Ovary (tissue), 9 donors: Measurements from ENCODE around the gene SPAG7. TPM values are rescaled to one million over a fixed set of nuclear protein-coding genes. Genes with fewer than 3 reads are reported as not detected.

ENCODE experiments used
- DNase-seq, 5 donors: peaks; one replicate each; pipeline ENCODE4 v3.0.0-alpha.2; 2019 to 2020
- H3K27ac ChIP-seq, 2 donors: fragments of 200-600 bp; one replicate each; pipeline versions ENCODE4 v1.5.1 to v1.8.0; 2019 to 2022
- H3K27me3 ChIP-seq: fragments of 200-600 bp; one replicate; pipeline ENCODE4 v1.8.0; 2022
- H3K36me3 ChIP-seq: fragments of 200-600 bp; sonication (generic); one replicate; pipeline ENCODE4 v1.5.1; 2019
- H3K4me1 ChIP-seq: one replicate; pipeline ENCODE4 v1.8.1; 2013; ENCODE audit warnings: mild to moderate bottlenecking, moderate library complexity; ENCODE audit not compliant: insufficient read depth
- H3K4me3 ChIP-seq: fragments of 200-600 bp; sonication (generic); one replicate; pipeline ENCODE4 v1.5.1; 2017
- H3K9me3 ChIP-seq, 2 donors: fragments of 200-600 bp in 1 of 2; sonication (generic) in 1 of 2; one replicate each; pipeline versions ENCODE4 v1.5.1 to v1.8.1; 2013 to 2019; ENCODE audit warnings: mild to moderate bottlenecking in 1 of 2, moderate library complexity in 1 of 2
- CTCF ChIP-seq, 3 donors: fragments of 450-650 bp in 2 of 3; fragments of 200-600 bp in 1 of 3; IDR thresholded peaks; one replicate each; pipeline versions ENCODE4 v1.5.1 to v1.8.0; 2016 to 2022; ENCODE audit warnings: antibody characterized with exemption in 3 of 3, mild to moderate bottlenecking in 1 of 3
- EP300 ChIP-seq: sonication (generic); formaldehyde crosslinking; IDR thresholded peaks from one replicate; pipeline ENCODE4 v1.6.1; 2017; ENCODE audit warnings: antibody characterized with exemption
- POLR2A ChIP-seq: fragments of 450-650 bp; IDR thresholded peaks from one replicate; pipeline ENCODE4 v1.6.1; 2017; ENCODE audit warnings: antibody characterized with exemption, mild to moderate bottlenecking, moderate library complexity
- WGBS, 3 donors: extraction: QIAGEN DNeasy Blood & Tissue Kit in 1 of 3; methylation state at CpG; one replicate each; pipeline versions ENCODE4 v1.1.5 to v1.1.7; 2013 to 2017; 5-methylcytosine and 5-hydroxymethylcytosine counted together
- intact Hi-C, 4 donors: fragments of 100-400 bp; cut with DNase I; formaldehyde crosslinking; loops; one replicate each; pipeline versions ENCODE4 v1.11.0 to v1.15.1; 2022 to 2023
- polyA plus RNA-seq, 2 donors: library from polyadenylated mRNA; stranded (reverse); fragments of 200-250 nt in 1 of 2; fragments of 350-450 nt in 1 of 2; fragmentation: Illumina TruSeq in 1 of 2; extraction: RNeasy Lipid Tissue Mini Kit (QIAGEN cat#74804) in 1 of 2; gene quantifications; one replicate each; pipeline ENCODE4 v1.2.3, GENCODE V29; 2013 to 2014
- total RNA-seq, 7 donors: library from RNA; depleted of rRNA in 2 of 7; stranded (reverse); fragments of >200 nt in 2 of 7; fragmentation: NEBNext Ultra II Directional in 3 of 7; extraction: Animal tissue kit (Norgen Biotek cat#: 25700) in 3 of 7; gene quantifications; one replicate each; pipeline versions ENCODE4 v1.1.0 to v1.2.4, GENCODE V29; 2016 to 2023
- donor health status: DM: no; HTN: no; CAD: no; lungs with moderate emphysema.
- donor health status: DM: no; HTN: no; CAD: no.
- donor health status: Bipolar disorder and iron deficiency.
- donor health status: DM: yes; HTN: yes; CAD: no.
- donor health status: DM: no; HTN: no; CAD: no.
- donor health status: DM: yes; HTN: yes; CAD: no.

The SPAG7 gene
- total and polyA plus RNA-seq, 9 donors = 30.4 to 60.6 (median 38.6) TPM

GRCh38 chr17:4937553-4937952 is 30.1 kb downstream of the SPAG7 start:
- H3K27ac ChIP-seq = no peak overlapping the region

GRCh38 chr17:4936436-4936835 is 31.2 kb downstream of the SPAG7 start:
- WGBS, 3 donors = 78 to 84% (median 80%) methylated on average over 3 of the region's 3 CpGs
- no peaks in the 10 kb centered on the region for H3K27me3 ChIP-seq
- no peaks in the 10 kb centered on the region for H3K9me3 ChIP-seq
- H3K36me3 ChIP-seq = no peaks in the 10 kb centered on the region
- no peak for DNase-seq
- no peak overlapping the region for H3K4me3 ChIP-seq
- intact Hi-C loops = no loop called here
- H3K4me1 ChIP-seq = peaks cover 14% of the 10 kb centered on the region
- TF ChIP-seq EP300 (no peak), POLR2A (no peak), CTCF (IDR thresholded peaks at IDR 0.05) (no peak)
- no peak overlapping the region for H3K27ac ChIP-seq

More at GRCh38 chr17:4937553-4937952, 30.1 kb downstream of the SPAG7 start:
- H3K36me3 ChIP-seq = no peaks in the 10 kb centered on the region
- peak in 1 of 5 donors; percentile 16 for DNase-seq
- H3K4me1 ChIP-seq = peaks cover 14% of the 10 kb centered on the region
- no peaks in the 10 kb centered on the region for H3K9me3 ChIP-seq
- no peak overlapping the region for H3K4me3 ChIP-seq
- no peaks in the 10 kb centered on the region for H3K27me3 ChIP-seq
- TF ChIP-seq CTCF (IDR thresholded peaks at IDR 0.05) (no peak), POLR2A (no peak), EP300 (no peak)
- 89 to 92% (median 91%) methylated on average over 16 of the region's 16 CpGs for WGBS, 3 donors
- intact Hi-C loops = no loop called here

GRCh38 chr17:4935650-4936049 is 32.0 kb downstream of the SPAG7 start:
- Histone ChIP-seq H3K27me3 (no peaks in the 10 kb centered on the region), H3K4me1 (peaks cover 9% of the 10 kb centered on the region), H3K27ac (no peak overlapping the region), H3K4me3 (no peak overlapping the region), H3K36me3 (no peaks in the 10 kb centered on the region), H3K9me3 (no peaks in the 10 kb centered on the region)
- intact Hi-C loops = no loop called here
- no peak for TF ChIP-seq EP300
- no peak for TF ChIP-seq POLR2A
- no peak for TF ChIP-seq CTCF (IDR thresholded peaks at IDR 0.05)
- DNase-seq = no peak

GRCh38 chr17:4934173-4934979 is 33.2 kb downstream of the SPAG7 start:
- intact Hi-C loops = no loop called here
- Histone ChIP-seq H3K36me3 (no peaks in the 10 kb centered on the region), H3K27me3 (no peaks in the 10 kb centered on the region), H3K9me3 (no peaks in the 10 kb centered on the region), H3K4me3 (no peak overlapping the region), H3K4me1 (peaks cover 9% of the 10 kb centered on the region), H3K27ac (no peak overlapping the region)
- TF ChIP-seq CTCF (IDR thresholded peaks at IDR 0.05) = no peak
- WGBS, 3 donors = 17 to 25% (median 19%) methylated on average over 14 of the region's 14 CpGs
- DNase-seq = no peak
